NCI-H1105 (cell line): ENCODE results near the gene DNPH1.

Source experiments
- DNase-seq: peaks from one replicate; lab custom pipeline; 2025; lab: John Stamatoyannopoulos, UW

Gene DNPH1

GRCh38 chr6:43243664-43244321, 14.5 kb upstream of the DNPH1 start:
- DNase-seq = peak; percentile 36

- DNase-seq = peak; percentile 66
Observed at GRCh38 chr6:43242908-43243663, 13.8 kb upstream of the DNPH1 start, which contains the start of gene TTBK1. Gene TTBK1, plus strand, starts transcription at chr6:43243481. Its CDS starts 3,180 bp downstream, at chr6:43246661.

GRCh38 chr6:43241446-43241845, 12.2 kb upstream of the DNPH1 start:
- DNase-seq = no peak

- DNase-seq = no peak
Observed at GRCh38 chr6:43240950-43241349, 11.7 kb upstream of the DNPH1 start.

GRCh38 chr6:43239054-43239453, 9.8 kb upstream of the DNPH1 start:
- no peak for DNase-seq

GRCh38 chr6:43235841-43236240, 6.6 kb upstream of the DNPH1 start:
- no peak for DNase-seq

GRCh38 chr6:43231735-43232450, 2.6 kb upstream of the DNPH1 start:
- DNase-seq = no peak

- DNase-seq = no peak
Observed at GRCh38 chr6:43231053-43231452, 1.8 kb upstream of the DNPH1 start.

GRCh38 chr6:43229803-43230620, 731 bp upstream of the DNPH1 start:
- DNase-seq = no peak

GRCh38 chr6:43226192-43226851, 3.0 kb downstream of the DNPH1 start:
- no peak for DNase-seq

GRCh38 chr6:43223175-43223574, 6.1 kb downstream of the DNPH1 start:
- no peak for DNase-seq

- no peak for DNase-seq
Observed at GRCh38 chr6:43222418-43223059, 6.7 kb downstream of the DNPH1 start.

GRCh38 chr6:43221046-43221972, 8.0 kb downstream of the DNPH1 start:
- no peak for DNase-seq

GRCh38 chr6:43220439-43220951, 8.8 kb downstream of the DNPH1 start:
- no peak for DNase-seq

- no peak for DNase-seq
Observed at GRCh38 chr6:43219814-43220213, 9.5 kb downstream of the DNPH1 start.

- DNase-seq = no peak
Observed at GRCh38 chr6:43219119-43219518, 10.2 kb downstream of the DNPH1 start.

GRCh38 chr6:43217351-43217750, 11.9 kb downstream of the DNPH1 start:
- DNase-seq = peak; percentile 12

- no peak for DNase-seq
Observed at GRCh38 chr6:43216200-43216599, 13.1 kb downstream of the DNPH1 start.

- no peak for DNase-seq
Observed at GRCh38 chr6:43215066-43215465, 14.2 kb downstream of the DNPH1 start.

- DNase-seq = no peak
Observed at GRCh38 chr6:43213431-43213830, 15.8 kb downstream of the DNPH1 start.
